Hypothalamus (tissue), 51 donors: Measurements from ENCODE around the gene OLR1.

Experiments
- DNase-seq, 51 donors: peaks; one replicate each; lab custom pipeline; 2025; lab: John Stamatoyannopoulos, UW

OLR1 gene

DNA sequence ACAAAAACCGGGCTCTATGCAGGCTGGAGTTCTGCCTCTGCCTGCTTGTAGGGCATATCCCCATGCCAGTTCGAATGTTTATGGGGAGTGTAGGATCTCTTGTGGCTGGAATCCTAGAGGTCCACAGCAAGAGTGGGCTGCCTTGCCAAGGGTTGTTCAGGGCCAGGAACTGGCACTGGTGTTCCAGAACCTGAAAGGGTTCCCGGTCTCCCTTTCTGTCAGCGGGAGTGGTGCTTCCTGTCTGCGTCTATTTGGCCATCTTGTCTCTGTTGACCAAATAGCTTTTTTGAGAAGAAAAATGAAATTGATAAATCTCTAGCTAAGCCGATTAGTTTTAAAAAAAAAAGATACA lies 17.8 kb downstream of the OLR1 start:
- DNase-seq, result peak in 10 of 51 donors; percentile 17 to 65 (median 40)

DNA sequence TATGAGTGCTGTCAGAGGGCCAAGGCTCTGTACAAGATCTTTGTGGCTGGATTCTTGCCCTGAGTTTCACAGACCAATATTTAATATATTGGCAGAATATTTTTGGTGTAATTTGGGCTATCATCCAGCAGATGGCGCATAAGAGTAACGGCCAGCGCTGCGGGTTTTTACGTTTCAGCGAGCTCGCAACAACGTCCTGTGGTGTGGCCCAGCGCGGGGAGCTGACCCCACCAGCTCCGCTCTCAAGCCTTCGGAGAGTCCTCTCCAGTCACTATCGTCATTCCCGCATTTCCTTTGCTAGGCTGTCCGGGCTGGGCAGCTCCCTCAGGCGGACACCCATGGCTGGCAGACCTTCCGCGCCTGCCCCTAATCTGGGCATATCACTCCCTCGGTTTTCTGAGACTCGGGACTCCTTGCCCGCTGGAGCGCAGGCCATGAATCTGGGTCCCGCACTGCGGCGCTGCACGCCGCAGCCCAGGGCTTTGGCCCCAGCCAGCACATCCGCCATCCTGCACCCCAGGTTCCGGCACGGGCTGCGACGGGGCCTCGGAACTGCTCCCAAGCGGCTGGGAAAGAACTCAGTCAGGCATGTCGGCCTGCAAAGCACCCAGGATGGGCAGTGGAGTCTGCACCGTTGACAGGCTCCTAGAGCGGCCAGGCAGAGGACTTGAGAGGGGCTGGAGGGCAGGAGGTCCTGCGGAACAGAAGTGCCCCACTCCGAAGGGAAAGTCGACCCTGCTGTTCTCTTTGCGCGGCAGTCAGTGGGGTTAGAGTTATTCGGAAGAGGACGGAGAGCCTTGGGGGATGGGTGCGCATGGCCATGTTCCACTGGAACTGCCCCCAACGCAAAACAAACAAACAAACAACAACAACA lies 18.4 kb downstream of the OLR1 start:
- peak; percentile 31 to 88 (median 68) for DNase-seq

DNA sequence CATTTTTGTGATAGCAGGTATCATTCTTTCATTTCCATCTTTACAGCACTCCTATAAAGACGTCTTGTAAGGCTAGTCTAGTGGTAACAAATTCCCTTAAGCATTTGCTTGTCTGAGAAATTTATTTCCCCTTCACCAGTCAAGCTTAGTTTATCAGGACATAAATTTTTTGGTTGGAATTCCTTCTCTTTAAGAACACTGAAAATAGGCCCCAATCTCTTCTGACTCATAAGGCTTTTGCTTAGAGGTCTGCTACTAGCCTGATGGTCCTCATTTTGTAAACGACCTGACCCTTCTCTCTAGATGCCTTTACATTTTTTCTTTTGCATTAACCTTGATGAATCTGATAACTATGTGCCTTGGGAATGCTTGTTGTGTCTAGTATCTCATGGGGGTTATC lies 20.3 kb downstream of the OLR1 start:
- DNase-seq, result no peak

DNA sequence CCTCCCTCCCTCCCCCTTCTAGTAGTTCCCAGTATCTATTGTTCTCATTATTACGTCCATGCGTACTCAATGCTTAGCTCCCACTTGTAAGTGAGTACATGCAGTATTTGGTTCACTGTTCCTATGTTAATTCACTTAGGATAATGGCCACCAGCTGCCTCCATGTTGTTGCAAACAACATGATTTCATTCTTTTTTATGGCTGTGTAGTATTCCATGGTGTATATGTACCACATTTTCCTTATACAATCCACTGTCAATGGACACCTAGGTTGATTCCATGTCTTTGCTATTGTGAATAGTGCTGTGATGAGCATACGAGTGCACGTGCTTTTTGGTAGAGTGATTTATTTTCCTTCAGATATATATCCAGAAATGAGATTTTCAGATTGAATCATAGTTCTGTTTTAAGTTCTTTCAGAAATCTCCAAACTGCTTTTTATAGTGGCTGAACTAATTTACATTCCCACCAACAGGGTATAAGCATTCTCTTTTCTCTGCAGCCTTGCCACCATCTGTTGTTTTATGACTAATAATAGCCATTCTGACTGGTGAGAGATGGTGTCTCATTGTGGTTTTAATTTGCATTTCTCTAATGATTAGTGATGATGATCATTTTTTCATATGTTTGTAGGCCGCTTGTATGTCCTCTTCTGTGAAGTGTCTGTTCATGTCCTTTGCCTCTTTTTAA lies 24.1 kb downstream of the OLR1 start:
- DNase-seq, result no peak

DNA sequence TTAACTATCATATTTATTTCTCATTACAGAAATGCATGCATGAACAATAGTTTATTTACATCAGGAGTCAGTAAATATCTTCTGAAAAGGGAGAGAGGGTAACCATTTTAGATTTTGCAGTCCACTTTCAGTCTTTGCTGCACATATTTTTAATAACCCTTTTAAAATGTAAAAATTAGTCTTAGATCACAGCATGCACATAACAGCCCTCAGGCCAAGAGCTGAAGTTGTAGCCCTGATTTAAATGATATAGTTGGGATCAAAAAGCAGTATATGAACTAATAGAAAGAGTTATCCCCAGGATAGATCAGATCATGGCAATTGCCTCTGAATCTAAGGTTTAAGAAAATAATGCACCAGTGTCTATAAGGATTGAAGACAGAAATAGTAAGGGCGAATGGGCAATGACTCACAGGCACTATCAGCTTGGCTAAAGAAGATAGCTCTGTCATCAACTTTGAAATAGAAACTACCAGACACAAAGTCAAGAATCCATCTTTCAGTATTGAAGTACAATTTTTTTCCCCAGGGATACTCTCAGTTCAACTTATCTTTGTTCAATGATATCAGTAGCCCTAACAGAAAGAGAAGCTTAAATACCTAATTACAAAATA lies 28.8 kb downstream of the OLR1 start:
- no peak for DNase-seq

DNA sequence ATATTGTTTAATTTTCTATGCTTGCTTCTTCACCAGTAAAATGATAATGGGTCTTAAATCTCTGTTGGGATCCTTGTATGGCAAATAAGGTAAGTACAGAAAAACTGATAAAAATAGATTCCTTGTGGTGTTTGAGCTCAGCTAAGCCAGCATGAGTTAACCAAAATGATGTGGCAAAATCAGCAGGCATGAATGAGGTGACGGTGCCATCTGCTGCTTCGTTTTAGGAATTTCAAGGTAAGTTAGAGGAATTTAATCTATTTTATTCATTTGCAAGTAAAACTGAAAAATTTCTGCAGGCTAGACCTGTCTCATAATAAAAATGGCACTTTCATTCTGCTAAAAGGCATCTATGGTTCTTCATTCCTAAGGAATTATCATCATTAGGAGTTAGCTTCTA lies 31.9 kb downstream of the OLR1 start:
- DNase-seq, result peak in 21 of 51 donors; percentile 1 to 52 (median 17)

DNA sequence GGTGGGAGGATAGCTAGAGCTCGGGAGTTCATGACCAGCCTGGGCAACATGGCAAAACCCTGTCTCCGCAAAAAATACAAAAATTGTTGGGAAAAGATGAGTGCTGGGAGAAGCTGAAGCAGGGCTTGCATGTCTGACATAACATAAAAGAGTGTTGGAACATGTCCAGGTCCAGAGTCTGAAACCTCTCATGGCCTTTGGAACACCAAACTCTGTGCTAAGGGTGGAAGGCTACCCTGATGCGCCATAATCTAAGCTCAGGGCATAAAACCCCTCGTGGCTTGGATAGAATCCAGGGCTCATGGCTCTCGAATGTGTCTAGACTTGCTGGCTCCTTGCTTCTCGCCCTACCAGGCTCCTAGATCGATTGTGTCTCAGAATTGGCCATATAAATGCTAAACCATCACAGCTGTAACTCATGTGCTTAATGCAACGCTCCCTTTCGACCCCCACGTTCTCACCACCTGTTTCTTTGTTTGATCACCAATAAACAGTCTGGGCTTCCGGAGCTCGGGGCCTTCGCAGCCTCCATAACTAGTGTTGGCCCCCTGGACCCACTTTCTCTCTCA lies 35.2 kb downstream of the OLR1 start:
- DNase-seq, result no peak

DNA sequence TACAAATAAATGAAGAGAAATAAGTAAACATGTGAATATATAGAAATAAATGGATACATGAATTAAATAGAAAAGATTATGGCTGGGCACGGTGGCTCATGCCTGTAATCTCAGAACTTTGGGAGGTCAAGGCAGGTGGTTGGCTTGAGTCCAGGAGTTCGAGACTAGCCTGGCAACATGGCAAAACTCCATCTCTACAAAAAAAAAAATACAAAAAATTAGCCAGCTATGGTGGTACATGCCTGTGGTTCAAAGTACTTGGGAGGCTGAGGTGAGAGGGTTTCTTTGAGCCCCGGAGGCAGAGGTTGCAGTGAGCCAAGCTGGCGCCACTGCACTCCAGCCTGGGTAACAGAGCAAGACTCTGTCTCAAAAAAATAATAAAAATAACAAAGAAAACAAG lies 36.8 kb downstream of the OLR1 start:
- DNase-seq, result no peak

DNA sequence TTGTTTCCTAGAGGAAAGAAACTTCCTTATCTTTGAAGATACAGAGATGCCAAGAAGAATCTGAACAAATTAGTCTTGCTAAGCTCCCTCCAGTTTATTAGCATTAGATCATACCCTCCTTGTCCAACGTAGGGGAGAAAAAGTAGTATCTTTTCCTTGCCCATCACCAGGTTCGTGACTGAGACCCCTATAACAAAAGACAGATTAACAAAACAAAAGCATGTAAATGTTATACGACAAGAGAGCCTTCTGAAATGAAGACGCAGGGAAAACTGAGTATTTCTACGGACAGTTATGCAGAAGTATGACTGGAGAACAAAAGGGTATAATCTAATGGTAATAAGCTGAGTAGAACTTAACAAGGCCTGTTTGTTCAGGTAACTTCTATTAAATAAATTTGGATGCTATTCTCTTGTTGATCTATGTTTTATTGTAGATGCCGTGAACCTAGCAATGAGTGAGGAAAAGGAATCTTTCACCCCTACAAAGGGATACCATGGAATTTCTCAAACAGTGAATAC lies 39.0 kb downstream of the OLR1 start:
- DNase-seq, result no peak

DNA sequence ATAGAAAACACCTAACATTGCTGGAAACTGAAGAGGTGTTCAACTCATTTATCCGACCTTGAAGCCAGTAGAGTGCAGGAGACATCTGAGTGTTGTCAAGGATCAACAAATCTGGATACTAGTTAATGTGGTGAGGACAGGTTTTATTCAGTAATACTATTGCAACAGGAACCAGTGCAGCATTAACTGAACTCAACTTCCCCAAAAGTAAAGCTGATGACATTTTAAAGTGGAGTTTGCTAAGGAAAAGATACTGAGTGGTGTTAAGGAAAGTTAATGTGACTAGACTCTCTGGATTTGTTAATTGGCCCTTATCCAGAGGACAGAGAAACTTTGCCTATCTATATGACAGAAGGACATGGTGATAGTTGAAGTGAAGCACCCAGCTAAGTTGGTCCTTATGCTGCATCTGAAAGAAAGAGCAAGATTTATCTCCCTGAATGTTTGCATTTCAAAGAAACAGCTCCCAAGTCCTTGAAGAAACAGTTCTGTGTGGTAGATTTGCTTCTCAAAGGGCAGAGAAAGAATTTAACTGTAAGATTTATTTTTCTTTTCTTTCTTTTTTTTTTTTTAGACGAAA lies 40.7 kb downstream of the OLR1 start:
- no peak for DNase-seq

DNA sequence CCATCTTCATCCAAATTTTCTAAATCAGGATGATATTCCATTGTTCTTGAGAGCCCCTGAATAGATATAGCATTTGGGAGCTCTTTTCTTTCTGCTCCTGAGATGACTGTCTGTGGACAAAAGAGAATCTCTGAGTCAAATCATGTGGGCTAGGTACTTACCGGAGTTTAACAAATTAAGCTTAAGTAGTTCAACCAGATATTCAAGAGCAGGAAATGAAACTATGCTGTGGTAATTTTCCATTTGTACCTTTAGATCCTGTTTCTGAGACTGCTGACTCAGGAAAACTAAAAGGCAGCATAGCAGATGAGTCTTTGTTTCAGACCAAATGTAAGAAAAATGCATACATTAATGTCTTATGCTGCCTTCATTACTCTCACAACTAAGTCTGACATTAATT lies 41.9 kb downstream of the OLR1 start, which contains the start of gene CLEC7A:
Gene CLEC7A (minus strand): TSS at position 158 of the 400 bp plus-strand sequence. CDS start 117 bp downstream, at position 41.
- no peak for DNase-seq

DNA sequence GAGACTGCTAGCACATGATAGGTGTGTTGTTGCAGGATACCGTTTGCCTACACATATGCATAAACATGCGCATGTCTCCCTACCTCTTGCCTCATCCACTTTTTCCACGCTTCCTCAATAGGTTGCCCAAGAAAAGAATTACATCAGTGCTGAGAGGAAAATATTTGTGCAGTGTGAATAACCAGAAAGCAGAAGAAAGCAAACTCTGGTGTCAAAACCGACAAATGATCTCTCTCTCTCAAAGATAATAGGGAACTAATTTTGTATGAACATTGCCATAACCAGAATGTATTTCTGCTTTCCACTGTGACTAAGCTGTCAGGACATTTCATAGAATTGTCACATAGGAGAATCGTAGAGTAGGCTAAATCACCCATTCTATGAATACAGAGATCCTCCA lies 43.2 kb downstream of the OLR1 start:
- DNase-seq, result peak in 1 of 51 donors; percentile 7

DNA sequence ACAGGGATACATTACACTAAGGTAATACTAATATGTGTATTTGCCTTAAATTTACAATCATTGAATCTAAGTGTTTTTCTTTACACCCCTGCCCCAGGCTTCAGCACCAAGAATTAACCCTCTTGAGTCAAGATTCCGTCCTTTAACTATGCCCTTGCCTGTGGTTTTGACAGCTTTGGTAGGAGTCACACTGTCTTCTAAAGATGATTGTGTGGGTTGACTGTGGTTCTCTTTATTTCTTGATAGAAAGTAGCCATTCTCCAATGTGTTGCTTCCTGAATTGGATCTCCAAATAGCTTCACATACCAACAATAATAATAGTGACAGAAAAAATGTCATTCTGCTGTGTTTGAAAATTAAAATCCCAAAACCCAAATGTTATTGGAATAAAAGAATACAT lies 45.5 kb downstream of the OLR1 start:
- DNase-seq, result no peak

DNA sequence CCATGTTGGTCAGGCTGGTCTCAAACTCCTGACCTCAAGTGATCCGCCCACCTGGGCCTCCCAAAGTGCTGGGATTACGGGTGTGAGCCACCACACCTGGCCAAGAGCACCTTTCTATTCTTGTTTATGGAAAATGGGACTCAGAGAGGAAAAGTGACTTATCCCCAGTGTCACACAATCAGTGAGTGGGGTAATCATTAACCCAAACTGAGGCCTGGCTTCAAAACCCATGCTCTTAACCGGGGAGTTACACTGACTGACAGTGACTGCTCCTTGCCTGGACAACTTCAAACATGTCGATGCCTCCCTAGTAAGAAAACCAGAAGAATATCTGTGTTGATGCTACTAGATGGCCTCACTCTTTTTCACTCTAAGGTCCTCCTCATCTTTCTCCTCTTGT lies 49.2 kb downstream of the OLR1 start:
- DNase-seq, result no peak

DNA sequence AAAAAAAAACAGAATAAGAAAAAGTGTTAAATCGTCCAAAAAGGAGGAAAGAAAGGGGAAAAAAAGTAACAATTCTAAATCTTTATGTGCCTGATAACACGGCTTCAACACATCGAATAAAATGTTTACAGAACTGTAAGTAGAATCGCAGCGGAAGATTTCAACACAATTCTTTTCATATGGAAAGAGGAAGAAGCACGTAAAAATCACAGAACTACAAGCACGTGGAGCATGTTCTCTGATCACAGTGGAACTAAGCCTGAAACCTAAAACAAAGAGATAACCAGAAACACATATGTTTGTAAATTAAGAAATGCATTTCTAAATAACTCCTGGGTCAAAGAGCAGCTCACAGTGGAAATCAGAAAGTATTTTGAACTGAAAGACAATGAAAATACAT lies 50.7 kb downstream of the OLR1 start:
- DNase-seq, result peak in 1 of 51 donors; percentile 5

DNA sequence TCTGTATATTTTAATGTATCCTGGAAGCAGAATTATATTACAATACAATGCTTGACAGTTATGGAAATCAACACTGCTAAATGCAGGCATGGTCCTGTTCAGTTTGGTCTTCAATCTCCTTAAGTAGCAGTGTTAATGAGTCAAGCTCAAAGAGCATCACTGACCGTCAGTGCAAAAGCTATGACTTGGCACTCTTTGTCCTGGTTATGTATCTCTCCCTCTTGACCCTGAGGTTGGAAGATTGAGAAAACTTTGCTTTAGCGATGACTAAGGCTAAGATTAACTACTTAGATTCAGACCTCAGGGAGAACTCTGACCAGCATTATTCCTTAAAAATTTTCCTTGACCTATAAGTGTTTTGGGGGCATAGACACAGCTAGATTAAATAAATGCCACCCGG lies 52.9 kb downstream of the OLR1 start:
- DNase-seq, result no peak

DNA sequence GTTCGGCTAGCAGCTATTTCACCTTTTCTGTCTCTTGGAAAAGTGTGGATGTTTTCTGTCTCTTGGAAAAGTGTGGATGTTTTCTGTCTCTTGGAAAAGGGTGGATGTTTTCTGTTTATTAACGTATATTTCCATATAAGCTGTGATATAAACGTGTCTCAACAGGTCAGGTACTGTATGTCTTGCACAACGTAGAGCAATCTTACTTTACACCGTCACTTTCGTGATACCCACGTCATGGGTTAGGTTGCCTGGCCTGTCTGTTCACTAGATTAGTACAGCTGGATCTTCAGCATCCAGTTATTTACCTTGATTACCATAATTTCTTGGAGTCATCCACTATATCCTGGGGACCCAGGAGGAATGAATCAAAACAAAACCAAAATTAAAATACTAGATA lies 56.0 kb downstream of the OLR1 start:
- DNase-seq, result no peak

DNA sequence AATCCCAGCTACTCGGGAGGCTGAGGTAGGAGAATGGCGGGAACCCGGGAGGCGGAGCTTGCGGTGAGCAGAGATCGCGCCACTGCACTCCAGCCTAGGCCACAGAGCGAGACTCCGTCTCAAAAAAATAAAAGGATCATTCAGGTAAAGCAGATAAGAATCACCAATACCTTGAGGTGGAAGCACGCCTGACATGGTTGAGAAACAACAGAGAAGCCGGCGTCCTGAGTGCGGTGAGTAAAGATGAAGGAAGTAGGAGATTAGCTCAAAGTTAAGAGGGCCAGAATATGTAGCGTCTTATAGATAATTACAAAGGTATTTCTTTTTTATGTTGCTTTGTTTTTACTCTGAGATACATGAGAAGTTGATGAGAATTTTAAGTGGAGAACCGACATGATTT lies 56.6 kb downstream of the OLR1 start:
- no peak for DNase-seq

DNA sequence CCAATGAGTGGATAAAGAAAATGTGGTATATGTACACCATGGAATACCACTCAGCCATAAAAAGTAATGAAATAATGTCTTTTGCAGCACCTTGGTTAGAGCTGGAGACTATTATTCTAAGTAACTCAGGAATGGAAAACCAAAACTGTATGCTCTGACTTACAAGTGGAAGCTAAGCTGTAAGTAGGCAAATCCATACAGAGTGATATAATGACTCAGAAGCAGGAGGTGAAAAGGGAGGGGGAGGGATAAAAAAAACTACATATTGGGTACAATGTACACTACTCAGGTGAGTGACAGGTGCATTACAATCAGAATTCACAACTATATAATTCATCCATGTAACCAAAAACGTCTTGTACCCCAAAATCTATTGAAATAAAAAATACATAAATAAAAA lies 58.0 kb downstream of the OLR1 start:
- DNase-seq, result no peak

DNA sequence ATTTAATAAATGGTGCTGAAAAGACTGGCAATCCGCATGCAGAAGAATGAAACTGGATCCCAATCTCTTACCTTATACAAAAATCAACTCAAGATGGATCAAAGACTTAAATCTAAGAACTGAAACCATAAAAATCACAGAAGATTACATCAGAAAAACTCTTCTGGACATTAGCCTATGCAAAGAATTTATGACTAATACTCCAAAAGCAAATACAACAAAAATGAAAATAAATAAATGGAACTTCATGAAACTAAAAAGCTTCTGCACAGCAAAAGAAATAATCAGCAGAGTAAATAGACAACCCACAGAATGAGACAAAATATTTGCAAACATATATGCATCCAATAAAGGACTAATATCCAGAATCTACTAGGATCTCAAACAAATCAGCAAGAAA lies 58.9 kb downstream of the OLR1 start:
- DNase-seq, result no peak

DNA sequence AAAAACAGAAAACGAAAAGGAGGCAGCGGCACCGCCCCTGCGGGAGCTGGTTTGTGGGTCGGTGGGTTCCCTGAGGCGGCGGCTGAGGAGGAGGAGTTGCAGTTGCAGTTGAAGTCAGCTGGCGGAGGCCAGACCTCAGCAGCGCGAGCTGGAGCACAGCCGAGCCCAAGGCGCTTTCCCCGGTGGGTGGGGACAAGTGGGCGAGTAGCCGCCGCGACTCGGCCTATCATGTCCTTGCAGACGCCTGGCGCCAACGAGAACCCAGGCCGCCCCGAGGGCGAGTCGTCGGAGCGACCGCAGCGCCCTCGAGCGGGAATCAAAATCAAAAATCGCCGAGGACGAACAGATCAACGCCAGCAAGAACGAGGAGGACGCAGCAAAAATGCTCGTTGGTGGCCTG lies 60.5 kb downstream of the OLR1 start:
- DNase-seq, result no peak
